GM19324 (cell line): ENCODE results near the gene TCF7L2.
"Not testable (repeated sequence)": the region's sequence is repeated elsewhere in the genome, so short reads cannot be mapped to it uniquely, and the experiment has no call there.

ENCODE experiments used
- ATAC-seq: cut with Tn5 transposase; IDR thresholded peaks from one replicate; pipeline ENCODE4 v1.9.1; 2021; ENCODE audit warnings: mild to moderate bottlenecking, moderate library complexity; ENCODE audit not compliant: unreplicated experiment, low FRiP score

The TCF7L2 gene

GRCh38 chr10:113087165-113088029 lies 137.3 kb downstream of the TCF7L2 start:
- ATAC-seq, result no peak

GRCh38 chr10:113088194-113088593 lies 138.1 kb downstream of the TCF7L2 start:
- no peak for ATAC-seq

- no peak for ATAC-seq
These were observed 139.5 kb downstream of the TCF7L2 start for GRCh38 chr10:113089551-113089950.

GRCh38 chr10:113091920-113092319 lies 141.9 kb downstream of the TCF7L2 start:
- no peak for ATAC-seq

GRCh38 chr10:113093188-113094113 lies 143.4 kb downstream of the TCF7L2 start:
- no peak for ATAC-seq

- ATAC-seq, result no peak
These were observed 144.1 kb downstream of the TCF7L2 start for GRCh38 chr10:113094114-113094486.

GRCh38 chr10:113095419-113096127 lies 145.5 kb downstream of the TCF7L2 start:
- no peak for ATAC-seq

GRCh38 chr10:113096128-113096996 lies 146.3 kb downstream of the TCF7L2 start:
- no peak for ATAC-seq

GRCh38 chr10:113097036-113097435 lies 147.0 kb downstream of the TCF7L2 start:
- ATAC-seq, result no peak

GRCh38 chr10:113099431-113100183 lies 149.6 kb downstream of the TCF7L2 start:
- no peak for ATAC-seq

GRCh38 chr10:113100281-113100680 lies 150.2 kb downstream of the TCF7L2 start:
- ATAC-seq, result no peak

- no peak for ATAC-seq
These were observed 153.2 kb downstream of the TCF7L2 start for GRCh38 chr10:113103131-113103840.

GRCh38 chr10:113104047-113104446 lies 154.0 kb downstream of the TCF7L2 start:
- ATAC-seq, result no peak

- ATAC-seq, result no peak
These were observed 158.3 kb downstream of the TCF7L2 start for GRCh38 chr10:113108194-113108835.

GRCh38 chr10:113108948-113109347 lies 158.9 kb downstream of the TCF7L2 start:
- ATAC-seq, result no peak

- not testable (repeated sequence) for ATAC-seq
These were observed 159.4 kb downstream of the TCF7L2 start for GRCh38 chr10:113109482-113109881.

GRCh38 chr10:113111260-113111659 lies 161.2 kb downstream of the TCF7L2 start:
- ATAC-seq, result no peak
